GM21447 (cell line): ENCODE measurements around the gene KRTAP21-1.
"Not testable (repeated sequence)": the region's sequence is repeated elsewhere in the genome, so short reads cannot be mapped to it uniquely, and the experiment has no call there.

Source experiments
- ATAC-seq: cut with Tn5 transposase; IDR thresholded peaks from one replicate; pipeline ENCODE4 v1.9.1; 2021; ENCODE audit not compliant: unreplicated experiment

The KRTAP21-1 gene

GRCh38 chr21:30755328-30755727, at the start of gene KRTAP21-1:
KRTAP21-1 (minus strand) TSS chr21:30755428; CDS start chr21:30755378, 50 bp downstream.
- not testable (repeated sequence) for ATAC-seq

- ATAC-seq, result no peak
Measured at GRCh38 chr21:30800605-30801004, 45.4 kb upstream of the KRTAP21-1 start.

DNA sequence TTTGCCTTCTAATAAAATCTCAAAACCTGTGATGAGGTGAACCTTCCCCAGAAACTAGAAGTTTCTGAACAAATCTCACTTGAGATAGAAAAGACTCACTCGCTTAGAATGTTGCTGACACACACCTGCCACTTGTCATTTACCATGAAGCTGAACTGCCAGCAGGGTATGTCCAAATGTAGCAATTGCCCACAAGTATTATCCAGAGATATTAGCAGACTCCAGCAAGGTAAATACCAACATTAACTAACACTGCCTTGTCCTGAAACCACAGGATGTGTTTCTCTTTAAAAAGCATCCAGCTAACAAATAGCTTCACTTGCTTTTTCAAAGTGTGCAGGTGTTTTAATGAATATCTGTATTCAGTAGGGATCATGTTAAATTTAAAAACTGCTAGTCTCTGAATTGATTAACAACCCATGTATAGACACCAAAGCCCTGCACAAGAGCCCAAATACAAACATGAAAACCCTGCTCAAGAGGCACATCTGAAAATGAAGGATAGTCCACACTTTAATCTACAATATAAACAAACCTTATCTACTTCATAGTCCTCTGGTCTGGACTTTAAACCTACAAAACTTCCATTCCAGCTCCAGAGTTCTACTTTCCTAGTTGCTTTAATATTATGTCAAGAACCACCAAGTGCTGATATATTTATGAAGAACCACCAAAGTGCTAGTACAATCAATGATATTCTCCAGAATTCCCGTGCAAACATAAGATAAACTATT, 38.5 kb upstream of the KRTAP21-1 start:
- no peak for ATAC-seq

DNA sequence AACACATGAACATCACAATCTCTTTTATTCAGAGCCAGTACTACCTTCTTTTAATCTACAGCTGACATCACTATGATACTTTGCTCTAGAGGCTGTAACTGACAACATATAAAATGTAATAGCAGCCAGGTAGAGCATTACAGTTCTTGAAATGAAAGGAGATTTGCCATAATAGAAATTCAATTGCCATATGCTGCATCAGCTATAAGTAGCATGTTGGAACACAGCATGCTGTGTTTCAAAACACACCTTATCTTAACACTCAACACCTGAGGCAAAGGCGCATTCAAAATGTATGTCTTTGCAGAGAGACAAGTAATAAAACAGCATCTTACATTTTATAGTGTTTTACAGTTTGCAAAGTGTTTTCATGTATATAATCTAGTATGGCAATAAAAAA, 24.0 kb upstream of the KRTAP21-1 start:
- ATAC-seq, result no peak

DNA sequence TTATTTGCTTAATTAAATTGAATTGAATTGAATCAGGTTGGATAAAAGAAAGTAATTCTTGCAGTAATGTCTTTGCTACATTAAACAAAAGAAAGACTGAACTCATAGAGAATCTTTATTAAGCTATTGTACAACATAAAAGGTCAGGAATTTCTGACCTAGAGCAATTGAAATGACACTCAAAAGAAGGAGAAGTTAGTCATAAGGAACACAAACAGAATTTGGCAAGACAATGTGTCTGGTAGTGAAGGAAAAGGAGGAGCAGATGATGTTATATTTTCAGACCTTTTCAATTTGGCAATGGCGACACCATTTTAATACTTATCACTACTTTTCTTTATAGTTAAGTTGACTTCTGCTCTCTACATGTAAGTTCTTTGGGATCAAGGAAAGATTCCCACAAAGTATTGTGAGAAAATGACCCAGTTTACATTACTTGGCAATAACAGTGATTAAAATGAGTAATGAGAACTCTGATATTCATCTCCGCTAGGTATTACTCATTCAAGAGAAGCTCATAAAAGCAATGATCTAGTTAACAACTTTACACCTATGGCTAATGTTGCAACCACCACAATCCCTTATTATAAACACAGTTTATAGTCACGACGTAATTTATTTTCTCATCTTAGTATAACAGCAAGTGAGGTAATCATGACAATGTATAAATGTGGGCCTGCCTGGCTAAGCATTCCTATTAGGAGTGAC, 14.7 kb upstream of the KRTAP21-1 start:
- ATAC-seq, result no peak

GRCh38 chr21:30760776-30761175, 5.5 kb upstream of the KRTAP21-1 start:
- no peak for ATAC-seq

- ATAC-seq, result no peak
Measured at GRCh38 chr21:30758306-30758705, 3.1 kb upstream of the KRTAP21-1 start.

GRCh38 chr21:30747159-30747558, 8.1 kb downstream of the KRTAP21-1 start, which contains the start of gene KRTAP21-2:
KRTAP21-2 (minus strand) TSS chr21:30747259; CDS start chr21:30747202, 57 bp downstream.
- no peak for ATAC-seq

DNA sequence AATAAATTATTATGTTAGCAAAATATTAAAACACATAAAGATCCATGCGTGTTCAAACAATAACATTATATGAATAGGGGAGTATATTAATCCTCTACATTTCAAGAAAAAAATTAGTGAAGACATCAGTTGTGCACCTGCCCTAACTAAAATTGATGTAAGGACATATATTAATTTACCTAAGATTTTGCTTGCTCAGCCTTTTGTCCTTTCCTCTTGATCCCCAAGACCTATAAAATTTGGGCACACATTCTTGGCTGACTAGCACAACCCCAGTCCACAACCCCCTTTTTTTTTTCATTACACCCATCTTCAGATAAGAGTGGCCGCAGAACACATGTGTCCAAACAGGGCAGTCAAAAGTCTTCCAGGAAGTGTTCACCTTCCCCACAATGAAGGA, 14.8 kb downstream of the KRTAP21-1 start:
- ATAC-seq, result no peak

- ATAC-seq, result no peak
Measured at GRCh38 chr21:30733026-30733425, 22.2 kb downstream of the KRTAP21-1 start.

- no peak for ATAC-seq
Measured at GRCh38 chr21:30726726-30727125, 28.5 kb downstream of the KRTAP21-1 start.

DNA sequence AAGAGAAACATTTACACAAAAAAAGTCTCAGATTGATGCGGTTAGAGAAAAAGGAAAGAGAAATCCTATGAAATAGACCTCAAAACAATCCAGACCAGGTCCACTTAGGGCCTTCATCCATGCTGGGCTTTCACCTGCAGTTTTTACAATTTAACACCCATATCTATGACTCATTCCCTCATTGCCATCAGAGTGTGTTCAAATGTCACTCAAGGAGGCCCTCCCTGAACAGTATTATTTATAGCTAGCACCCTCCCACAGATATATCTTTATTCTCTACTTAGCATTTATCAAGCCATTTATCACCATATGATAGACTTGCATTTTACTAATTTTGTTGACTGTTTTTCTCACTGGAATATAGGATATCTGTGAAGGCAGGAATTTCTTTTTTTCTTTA, 35.8 kb downstream of the KRTAP21-1 start:
- no peak for ATAC-seq

- ATAC-seq, result no peak
Measured at GRCh38 chr21:30718239-30718909, 36.9 kb downstream of the KRTAP21-1 start, which contains the start of gene KRTAP21-3. KRTAP21-3 (minus strand) TSS chr21:30718777; CDS start chr21:30718759, 18 bp downstream.

GRCh38 chr21:30717105-30717504, 38.1 kb downstream of the KRTAP21-1 start:
- ATAC-seq, result no peak

DNA sequence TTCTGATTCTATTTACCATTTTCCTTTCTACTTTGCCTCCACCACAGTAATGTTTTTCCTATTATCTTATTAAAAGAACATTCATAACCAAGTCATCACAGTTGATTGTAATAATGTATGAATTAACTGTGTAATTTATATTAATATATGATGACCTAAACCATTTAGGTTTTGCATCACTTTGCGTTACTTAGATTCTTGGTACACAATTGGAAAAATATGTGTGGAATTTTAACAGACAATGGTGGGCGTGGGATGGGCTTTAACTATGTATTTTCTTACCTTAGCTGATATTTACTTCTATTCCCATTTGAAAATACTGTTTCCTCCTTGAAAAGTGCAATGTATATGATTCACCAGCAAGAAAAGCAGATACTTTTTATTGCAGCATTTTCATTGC, 40.3 kb downstream of the KRTAP21-1 start:
- ATAC-seq, result no peak

DNA sequence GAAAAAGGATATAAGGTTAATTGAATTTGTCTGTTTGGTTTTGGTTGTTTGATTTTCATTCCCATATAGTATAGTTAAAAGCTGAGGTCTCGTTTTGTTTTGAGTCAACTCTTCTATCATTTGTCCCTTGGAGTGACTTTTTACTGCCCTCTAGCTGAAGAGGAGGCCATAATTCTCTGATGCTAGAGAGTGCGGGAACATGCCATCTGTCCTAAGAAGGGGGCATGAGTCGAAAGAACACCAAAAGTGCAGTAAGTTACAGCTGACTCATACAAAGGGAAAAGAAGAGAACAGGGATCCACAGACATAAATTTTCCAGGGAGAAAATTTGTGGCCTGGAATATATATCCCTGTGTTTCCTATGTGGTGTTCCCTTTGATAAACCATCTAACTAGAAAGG, 40.8 kb downstream of the KRTAP21-1 start:
- ATAC-seq, result no peak

DNA sequence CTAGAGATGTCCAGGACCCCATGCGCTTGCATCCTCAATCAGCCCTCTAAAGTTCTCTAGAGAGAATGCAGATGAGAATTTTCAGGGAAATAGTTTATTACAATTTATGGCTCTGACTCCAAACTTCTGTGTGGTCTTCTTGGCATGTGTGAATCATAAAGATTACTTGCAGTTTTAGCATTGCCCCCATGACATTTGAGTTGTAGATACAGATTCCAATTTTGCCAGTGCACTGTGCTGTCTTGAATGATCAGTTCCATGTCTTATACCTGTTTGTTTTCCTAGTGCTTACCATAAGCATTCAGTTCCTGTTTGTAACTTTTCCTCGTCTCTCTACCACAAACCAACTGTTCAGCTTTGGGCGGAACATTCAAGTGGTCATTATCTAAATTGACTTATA, 41.5 kb downstream of the KRTAP21-1 start:
- no peak for ATAC-seq

GRCh38 chr21:30710499-30710898, 44.7 kb downstream of the KRTAP21-1 start:
- no peak for ATAC-seq

DNA sequence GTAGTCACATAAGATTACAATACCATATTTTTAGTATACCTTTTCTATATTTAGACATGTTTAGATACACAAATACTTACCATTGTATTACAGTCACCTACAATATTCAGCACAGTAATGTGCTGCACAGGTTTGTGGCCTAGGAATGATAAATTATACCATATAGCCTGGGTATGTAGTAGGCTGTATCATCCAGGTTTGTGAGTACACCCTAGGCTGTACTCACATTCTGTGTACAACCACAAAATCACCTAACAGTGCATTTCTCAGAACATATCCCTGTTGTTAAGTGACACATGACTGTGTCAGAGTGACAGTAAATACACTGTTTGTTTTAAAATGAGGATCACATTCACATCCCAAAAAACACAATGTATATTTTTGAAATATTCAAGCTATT, 47.8 kb downstream of the KRTAP21-1 start:
- ATAC-seq, result no peak
